ENCODE results near the gene ZNF697. TPM values are rescaled to one million over a fixed set of nuclear protein-coding genes. Genes with fewer than 3 reads are reported as not detected.
A peak's percentile ranks its signal among the peaks of the same experiment; 100 is the strongest.
"Not testable (repeated sequence)": the region's sequence is repeated elsewhere in the genome, so short reads cannot be mapped to it uniquely, and the experiment has no call there.

Gene ZNF697
- polyA plus RNA-seq (2011; rRNA removed) = 11.6 and 12.9 TPM in 2 replicates
- polyA minus RNA-seq (2011; rRNA and poly(A)+ RNA removed) = 14.1 and 21.9 TPM in 2 replicates

GRCh38 chr1:119647734-119648619 is at the start of gene ZNF697:
TSS of gene ZNF697 (minus strand) at chr1:119648266. CDS start at chr1:119626100, 22,166 bp downstream.
- POLR2A ChIA-PET = interaction anchor here (0.5 to 2.7 kb wide), 10 partner anchors 12 to 96 kb away, joined by 3 to 17 read pairs (median 5); partner anchors contain the start of gene PHGDH
- peak within 1 kb of the TSS; percentile 98 for H3K4me3 ChIP-seq (ENCODE audit: low read depth, low read length)
- TF ChIP-seq CTCF (IDR thresholded peaks at IDR 0.05; ENCODE audit: low read depth, low read length) = peak; percentile 59
- CTCF ChIA-PET = interaction anchor here (0.8 to 7.3 kb wide), 18 partner anchors 8 to 96 kb away, joined by 3 to 57 read pairs (median 6); no protein-coding TSS in a partner anchor
- no peaks in the 10 kb centered on the region; the same call in 1 of the 2 replicates for H3K9me3 ChIP-seq (ENCODE audit: control insufficient read depth, insufficient read depth, low read length)
- peaks cover 4% of the 10 kb centered on the region for H3K27me3 ChIP-seq (ENCODE audit: control insufficient read depth, insufficient read depth, low read length)
- DNase-seq (ENCODE audit: low read depth, low spot score) = peak; percentile 95
- H3K27ac ChIP-seq (ENCODE audit: low read depth, low read length) = peak within 1 kb of the TSS; percentile 91

GRCh38 chr1:119697598-119697997 is 49.5 kb upstream of the ZNF697 start:
- H3K9me3 ChIP-seq (ENCODE audit: control insufficient read depth, insufficient read depth, low read length) = peaks cover 6% of the 10 kb centered on the region; the same call in 1 of the 2 replicates
- no peak for TF ChIP-seq CTCF (IDR thresholded peaks at IDR 0.05; ENCODE audit: low read depth, low read length)
- CTCF ChIA-PET = interaction anchor here (0.8 to 1.5 kb wide), 3 partner anchors 20 to 46 kb away, joined by 3 to 5 read pairs (median 5); no protein-coding TSS in a partner anchor
- POLR2A ChIA-PET = no interaction called here
- H3K4me3 ChIP-seq (ENCODE audit: low read depth, low read length) = no peak overlapping the region
- peaks cover 9% of the 10 kb centered on the region for H3K27me3 ChIP-seq (ENCODE audit: control insufficient read depth, insufficient read depth, low read length)
- no peak for DNase-seq (ENCODE audit: low read depth, low spot score)
- no peak overlapping the region for H3K27ac ChIP-seq (ENCODE audit: low read depth, low read length)

GRCh38 chr1:119696863-119697262 is 48.8 kb upstream of the ZNF697 start:
- POLR2A ChIA-PET = not testable (repeated sequence)

GRCh38 chr1:119689511-119689910 is 41.4 kb upstream of the ZNF697 start:
- no peak for DNase-seq (ENCODE audit: low read depth, low spot score)
- POLR2A ChIA-PET = no interaction called here
- Histone ChIP-seq H3K27me3 (ENCODE audit: control insufficient read depth, insufficient read depth, low read length) (peaks cover 6% of the 10 kb centered on the region), H3K4me3 (ENCODE audit: low read depth, low read length) (no peak overlapping the region), H3K27ac (ENCODE audit: low read depth, low read length) (no peak overlapping the region), H3K9me3 (ENCODE audit: control insufficient read depth, insufficient read depth, low read length) (no peaks in the 10 kb centered on the region)
- CTCF ChIA-PET = interaction anchor here (1.0 to 1.8 kb wide), 3 partner anchors 11 to 41 kb away, joined by 3 to 7 read pairs (median 5); partner anchors contain the start of gene ZNF697
- TF ChIP-seq CTCF (IDR thresholded peaks at IDR 0.05; ENCODE audit: low read depth, low read length) = no peak

More at GRCh38 chr1:119696863-119697262, 48.8 kb upstream of the ZNF697 start:
- H3K4me3 ChIP-seq (ENCODE audit: low read depth, low read length); H3K27me3 ChIP-seq (ENCODE audit: control insufficient read depth, insufficient read depth, low read length); H3K9me3 ChIP-seq (ENCODE audit: control insufficient read depth, insufficient read depth, low read length); DNase-seq (ENCODE audit: low read depth, low spot score); H3K27ac ChIP-seq (ENCODE audit: low read depth, low read length): not testable (repeated sequence)
- CTCF ChIA-PET = interaction anchor here (1.0 kb wide), 1 partner anchor 47 kb away, joined by 3 read pairs; no protein-coding TSS in a partner anchor

GRCh38 chr1:119688810-119689209 is 40.7 kb upstream of the ZNF697 start:
- DNase-seq (ENCODE audit: low read depth, low spot score) = no peak
- ChIA-PET POLR2A (no interaction called here), CTCF (interaction anchor here (1.0 to 1.8 kb wide), 3 partner anchors 10 to 41 kb away, joined by 3 to 7 read pairs (median 5); partner anchors contain the start of gene ZNF697)
- no peak for TF ChIP-seq CTCF (IDR thresholded peaks at IDR 0.05; ENCODE audit: low read depth, low read length)
- H3K9me3 ChIP-seq (ENCODE audit: control insufficient read depth, insufficient read depth, low read length) = no peaks in the 10 kb centered on the region
- peaks cover 6% of the 10 kb centered on the region for H3K27me3 ChIP-seq (ENCODE audit: control insufficient read depth, insufficient read depth, low read length)
- no peak overlapping the region for H3K27ac ChIP-seq (ENCODE audit: low read depth, low read length)
- H3K4me3 ChIP-seq (ENCODE audit: low read depth, low read length) = no peak overlapping the region
